ENCODE results near the gene GPR65.
A peak's percentile ranks its signal among the peaks of the same experiment; 100 is the strongest.
"Not testable (repeated sequence)": the region's sequence is repeated elsewhere in the genome, so short reads cannot be mapped to it uniquely, and the experiment has no call there.

GPR65 gene

GRCh38 chr14:88003425-88003824 lies 1.5 kb upstream of the GPR65 start:
- DNase-seq (ENCODE audit: low read depth in 2 of 2): no peak

DNA sequence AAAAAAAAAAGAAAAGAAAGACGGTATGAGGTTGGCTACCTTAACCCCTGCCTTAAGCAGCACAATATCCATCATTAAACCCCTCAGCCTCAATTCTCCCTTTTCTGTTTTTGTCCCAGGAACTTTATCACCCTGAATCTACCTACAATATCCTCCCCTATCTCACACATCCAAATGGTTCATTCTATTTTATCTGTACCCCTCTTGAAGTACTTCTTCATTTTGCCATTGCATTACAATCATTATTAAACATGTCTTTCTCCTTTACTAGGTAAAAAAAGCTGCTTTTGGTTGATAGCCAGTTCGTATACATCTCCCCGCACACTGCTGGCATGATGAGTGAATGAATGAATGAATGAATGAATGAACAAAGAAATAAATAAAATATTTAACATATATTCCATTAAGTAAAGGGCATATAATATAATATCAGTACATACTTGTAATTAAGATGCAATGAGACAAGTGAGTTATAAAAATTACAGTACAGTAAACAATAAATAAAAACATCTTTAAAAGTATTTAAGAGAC lies 364 bp upstream of the GPR65 start:
- DNase-seq (ENCODE audit: low read depth in 2 of 2): no peak

DNA sequence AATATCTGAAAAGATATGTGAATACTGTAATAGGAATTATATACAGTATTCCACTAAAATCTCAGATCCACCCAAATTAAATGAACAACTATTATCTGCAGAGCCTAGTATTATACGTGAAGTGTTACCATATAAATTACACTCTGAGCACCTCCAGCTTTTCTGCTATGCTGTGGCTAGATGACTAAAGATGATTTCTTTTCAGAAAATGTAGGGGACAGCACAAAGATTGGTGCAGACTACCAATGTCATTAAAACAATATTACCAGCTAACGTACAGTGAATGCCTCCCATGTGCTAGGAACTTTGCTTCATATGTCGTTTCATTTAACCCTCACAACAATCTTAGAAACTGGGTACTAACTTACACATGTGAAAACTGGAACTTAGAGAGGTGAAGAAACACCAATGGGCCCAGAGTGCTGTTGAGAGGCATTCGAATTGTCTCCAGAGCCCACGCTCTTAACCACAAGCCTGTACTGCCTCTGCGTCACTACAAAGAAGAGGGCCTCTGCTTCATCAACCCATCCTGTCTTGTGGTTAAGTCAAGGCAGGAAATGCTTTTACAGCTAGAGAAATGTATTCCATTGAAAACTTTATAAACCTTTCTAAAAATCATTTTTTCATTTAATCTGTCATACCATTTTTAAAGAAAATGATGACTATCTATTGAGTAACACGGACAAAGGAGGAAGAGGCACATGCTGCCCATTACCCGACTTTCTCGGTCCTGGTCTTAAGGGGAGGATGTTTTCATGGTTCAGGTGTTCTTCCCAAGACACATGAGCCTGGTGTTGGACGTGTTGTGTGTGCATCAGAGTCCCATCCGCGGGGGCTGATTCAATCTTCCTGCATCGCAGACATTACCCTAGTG lies 1.3 kb downstream of the GPR65 start:
- DNase-seq (ENCODE audit: low read depth in 2 of 2): peak; percentile 27 to 44

DNA sequence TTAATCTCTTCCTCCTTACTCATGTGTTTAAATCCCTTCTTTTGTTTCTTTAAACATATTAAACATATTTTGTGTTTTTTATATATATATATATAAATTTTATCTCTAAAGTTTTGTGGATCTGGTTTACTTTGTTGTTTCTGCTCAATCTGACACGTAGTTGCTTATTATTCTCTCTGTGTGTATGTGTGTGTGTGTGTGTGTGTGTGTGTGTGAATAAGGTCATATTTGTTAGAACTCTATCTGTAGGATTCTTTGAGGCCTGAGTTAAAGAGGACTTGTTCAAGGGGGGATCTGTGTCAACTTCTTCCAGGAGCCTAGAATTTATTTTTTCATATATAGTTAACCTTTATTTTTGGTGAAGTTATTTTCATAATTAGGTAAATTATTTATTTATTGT lies 2.7 kb downstream of the GPR65 start:
- no peak for DNase-seq (ENCODE audit: low read depth in 2 of 2)

- DNase-seq (ENCODE audit: low read depth in 2 of 2): no peak
Observed at GRCh38 chr14:88008039-88008742, 3.3 kb downstream of the GPR65 start.

DNA sequence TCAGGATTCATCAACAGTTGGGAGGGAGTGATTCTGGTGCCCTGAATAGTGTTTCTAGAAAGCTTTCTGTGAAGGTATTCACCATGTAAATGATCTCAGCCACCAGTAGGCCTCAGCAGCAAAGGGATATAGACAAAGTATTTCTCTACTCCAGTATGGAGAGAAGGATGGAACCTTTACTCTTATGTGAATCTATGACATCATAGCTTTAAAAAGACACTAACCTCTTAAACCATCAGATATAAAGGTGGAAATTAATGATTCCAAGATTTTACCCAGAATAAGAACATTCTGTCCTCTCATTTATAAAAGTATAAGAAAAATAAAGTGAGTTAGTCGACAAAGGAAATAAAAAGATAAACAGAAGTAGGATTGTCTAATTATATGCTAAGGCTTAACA lies 4.6 kb downstream of the GPR65 start:
- no peak for DNase-seq (ENCODE audit: low read depth in 2 of 2)

DNA sequence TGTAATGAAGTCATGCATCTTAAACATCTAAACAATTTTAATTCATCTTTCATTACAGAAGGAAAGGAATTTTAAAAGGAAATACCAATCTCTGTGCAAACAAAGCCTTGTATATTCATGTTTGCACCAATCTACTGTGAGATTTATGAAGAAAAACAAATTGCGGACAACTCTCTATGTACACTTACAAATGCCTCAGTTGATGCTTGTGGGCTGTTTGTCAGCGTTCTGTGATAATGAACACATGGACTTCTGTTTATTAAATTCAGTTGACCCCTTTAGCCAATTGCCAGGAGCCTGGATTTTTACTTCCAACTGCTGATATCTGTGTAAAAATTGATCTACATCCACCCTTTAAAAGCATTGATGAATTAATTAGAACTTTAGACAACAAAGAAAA lies 5.4 kb downstream of the GPR65 start:
- no peak for DNase-seq (ENCODE audit: low read depth in 2 of 2)

GRCh38 chr14:88012495-88012894 lies 7.6 kb downstream of the GPR65 start:
- DNase-seq (ENCODE audit: low read depth in 2 of 2): no peak

GRCh38 chr14:88013750-88014349 lies 8.9 kb downstream of the GPR65 start:
- DNase-seq (ENCODE audit: low read depth in 2 of 2): no peak

DNA sequence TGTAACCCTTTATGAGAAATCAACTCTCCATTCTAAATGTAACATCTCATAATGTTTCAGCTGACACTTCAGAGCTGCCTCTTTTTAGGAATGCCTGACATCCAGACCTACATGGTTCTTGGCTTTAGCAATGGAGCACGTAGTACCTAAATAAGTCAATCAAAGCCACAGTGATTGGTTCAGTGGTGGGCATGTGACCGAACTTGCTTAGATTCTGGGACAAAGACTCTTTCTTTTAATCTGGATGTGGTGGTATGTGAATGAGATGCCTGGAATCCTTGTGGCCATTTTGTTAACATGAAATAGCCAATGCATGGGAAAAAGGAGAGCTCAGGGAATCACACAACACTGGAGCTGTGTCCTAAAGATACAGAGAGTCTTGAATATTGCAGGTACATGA lies 11.8 kb downstream of the GPR65 start:
- DNase-seq (ENCODE audit: low read depth in 2 of 2): no peak

GRCh38 chr14:88017535-88017934 lies 12.6 kb downstream of the GPR65 start:
- DNase-seq (ENCODE audit: low read depth in 2 of 2): no peak

DNA sequence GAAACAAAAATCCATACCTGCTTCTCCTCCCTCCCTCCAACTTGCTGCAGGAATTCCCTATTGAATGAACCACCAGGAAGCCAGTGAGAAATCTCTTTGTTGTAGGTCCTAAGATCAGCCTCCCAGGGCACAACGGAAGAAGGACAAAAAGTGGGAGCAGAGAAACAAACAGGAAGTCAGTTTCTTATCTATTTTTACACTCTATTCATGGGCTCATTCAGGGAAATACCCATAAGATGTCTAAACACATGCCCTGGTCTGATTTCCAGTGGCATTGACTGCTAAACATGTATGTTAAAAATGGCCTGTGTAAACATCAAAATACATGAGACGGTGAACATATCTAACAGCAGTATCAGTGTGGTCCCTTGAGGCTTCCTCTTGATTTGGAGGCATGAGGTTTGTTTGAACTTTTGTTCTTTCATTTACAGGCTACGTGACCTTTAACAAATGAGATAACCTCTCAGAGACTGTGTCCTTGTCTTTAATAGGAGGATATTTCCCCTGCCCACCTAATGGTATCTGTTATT lies 18.8 kb downstream of the GPR65 start:
- DNase-seq (ENCODE audit: low read depth in 2 of 2): no peak

DNA sequence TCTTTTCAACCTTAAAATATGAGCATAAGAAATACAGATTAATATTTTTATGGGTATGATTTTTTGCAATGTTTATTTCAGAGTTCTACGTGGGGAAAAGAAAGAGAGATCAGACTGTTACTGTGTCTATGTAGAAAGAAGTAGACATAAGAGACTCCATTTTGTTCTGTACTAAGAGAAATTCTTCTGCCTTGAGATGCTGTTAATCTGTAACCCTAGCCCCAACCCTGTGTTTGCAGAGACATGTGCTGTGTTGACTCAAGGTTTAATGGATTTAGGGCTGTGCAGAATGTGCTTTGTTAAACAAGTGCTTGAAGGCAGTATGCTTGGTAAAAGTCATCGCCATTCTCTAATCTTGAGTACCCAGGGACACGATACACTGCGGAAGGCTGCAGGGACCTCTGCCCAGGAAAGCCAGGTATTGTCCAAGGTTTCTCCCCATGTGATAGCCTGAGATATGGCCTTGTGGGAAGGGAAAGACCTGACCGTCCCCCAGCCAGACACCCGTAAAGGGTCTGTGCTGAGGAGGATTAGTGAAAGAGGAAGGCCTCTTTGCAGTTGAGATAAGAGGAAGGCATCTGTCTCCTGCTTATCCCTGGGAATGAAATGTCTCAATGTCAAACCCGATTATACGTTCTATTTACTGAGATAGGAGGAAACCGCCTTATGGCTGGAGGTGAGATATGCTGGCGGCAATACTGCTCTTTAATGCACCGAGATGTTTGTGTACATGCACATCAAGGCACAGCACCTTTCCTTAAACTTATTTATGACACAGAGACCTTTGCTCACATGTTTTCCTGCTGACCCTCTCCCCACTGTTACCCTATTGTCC lies 19.5 kb downstream of the GPR65 start:
- not testable (repeated sequence) for DNase-seq (ENCODE audit: low read depth in 2 of 2)

DNA sequence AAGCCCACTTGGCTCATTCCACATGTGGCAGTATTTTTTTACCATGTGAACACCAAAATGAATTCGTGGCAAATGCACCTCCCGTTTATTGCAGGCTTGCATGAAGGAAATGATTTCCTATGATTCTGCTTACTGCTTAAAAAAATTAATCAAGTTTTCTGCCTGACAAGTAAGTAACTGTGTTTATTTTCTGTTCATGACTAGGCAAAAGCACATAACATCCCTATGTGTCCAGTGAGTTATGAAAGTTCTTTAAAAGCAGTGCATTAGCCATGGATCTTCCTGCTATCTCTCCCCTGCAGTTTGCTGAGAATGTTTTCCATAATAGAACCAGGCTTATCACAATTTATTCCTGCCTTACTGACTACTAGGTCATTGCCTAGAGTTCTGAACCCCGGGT lies 20.4 kb downstream of the GPR65 start:
- no peak for DNase-seq (ENCODE audit: low read depth in 2 of 2)

DNA sequence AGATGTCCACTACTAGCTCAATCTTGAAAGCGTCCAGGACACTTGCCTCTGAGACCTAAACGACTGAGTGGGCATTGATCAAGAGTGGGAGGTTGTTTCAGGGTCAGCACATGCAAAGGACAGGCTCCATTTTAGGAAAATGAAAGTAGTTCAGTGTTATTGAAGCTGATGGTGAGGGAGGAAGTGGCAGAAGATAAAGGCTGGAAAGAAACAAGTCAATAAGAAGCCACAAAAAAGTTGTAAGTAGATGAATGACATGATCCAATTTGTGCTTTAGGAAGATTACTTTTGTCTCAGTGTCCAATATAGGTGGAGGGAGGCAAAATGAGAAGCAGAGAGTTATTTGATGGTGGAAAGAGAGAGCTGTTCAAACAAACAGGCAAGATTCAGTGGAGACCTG lies 22.0 kb downstream of the GPR65 start:
- DNase-seq (ENCODE audit: low read depth in 2 of 2): no peak

- DNase-seq (ENCODE audit: low read depth in 2 of 2): no peak
Observed at GRCh38 chr14:88029500-88029899, 24.6 kb downstream of the GPR65 start.

DNA sequence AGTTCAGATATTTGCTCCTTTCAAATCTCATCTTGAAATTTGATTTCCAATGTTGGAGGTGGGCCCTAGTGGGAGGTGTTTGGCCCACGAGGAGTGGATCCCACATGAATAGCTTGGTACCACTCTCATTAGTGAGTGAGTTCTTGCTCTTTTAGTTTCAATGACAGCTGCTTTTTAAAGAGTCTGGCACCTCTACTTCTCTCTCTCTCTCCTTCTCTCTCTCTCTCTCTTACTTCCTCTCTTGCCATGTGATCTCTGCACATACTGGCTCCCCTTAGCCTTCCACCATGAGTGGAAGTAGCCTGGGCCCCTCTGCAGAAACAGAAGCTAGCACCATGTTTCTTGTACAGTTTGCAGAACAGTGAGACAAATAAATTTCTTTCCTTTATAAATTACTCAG lies 25.1 kb downstream of the GPR65 start:
- no peak for DNase-seq (ENCODE audit: low read depth in 2 of 2)

DNA sequence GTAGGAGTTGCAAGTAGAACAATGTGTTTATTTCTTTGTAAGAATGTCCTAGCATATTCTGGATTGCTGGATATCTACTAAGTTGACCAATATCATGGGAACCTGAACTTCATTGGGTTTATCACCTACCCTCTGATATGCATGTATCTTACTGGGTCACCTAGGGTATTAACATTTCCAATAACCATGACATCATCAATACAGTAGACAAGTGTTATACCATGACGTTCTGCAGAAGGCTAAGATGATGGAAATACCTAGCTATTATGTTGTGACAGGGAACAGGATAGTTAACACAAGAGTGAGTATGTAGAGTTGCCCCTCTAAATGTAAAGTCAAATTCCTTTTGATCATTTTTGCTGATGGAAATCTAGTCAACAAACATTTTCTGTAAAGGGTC lies 26.0 kb downstream of the GPR65 start:
- DNase-seq (ENCODE audit: low read depth in 2 of 2): no peak

GRCh38 chr14:88032373-88032772 lies 27.4 kb downstream of the GPR65 start:
- DNase-seq (ENCODE audit: low read depth in 2 of 2): no peak

GRCh38 chr14:88034076-88034475 lies 29.1 kb downstream of the GPR65 start:
- DNase-seq (ENCODE audit: low read depth in 2 of 2): no peak

- no peak for DNase-seq (ENCODE audit: low read depth in 2 of 2)
Observed at GRCh38 chr14:88036422-88036821, 31.5 kb downstream of the GPR65 start.

All from stimulated activated CD8-positive, alpha-beta memory T cell treated with anti-CD3 and anti-CD28 coated beads, Interleukin-2, amount 100 ng/mL, for 48 hours (primary cell).